SK-N-SH (cell line): ENCODE measurements around the gene ATG16L1.

ENCODE experiments used
- EP300 ChIP-seq, 2 experiments: IDR thresholded peaks; 2 replicates each; pipeline versions ENCODE4 v1.4.0 to v1.6.1; 2012; ENCODE audit warnings: borderline replicate concordance in 1 of 2, low read depth in 1 of 2, low read length in 1 of 2
- FOXM1 ChIP-seq: IDR thresholded peaks from 2 replicates; pipeline ENCODE4 v1.4.0; 2012; ENCODE audit warnings: low read depth, mild to moderate bottlenecking
- GABPA ChIP-seq: IDR thresholded peaks from 2 replicates; pipeline ENCODE4 v1.4.0; 2012; ENCODE audit warnings: low read depth, mild to moderate bottlenecking
- MAX ChIP-seq: IDR thresholded peaks from 2 replicates; pipeline ENCODE4 v1.4.0; 2012; ENCODE audit warnings: low read depth
- MXI1 ChIP-seq: IDR thresholded peaks from 2 replicates; pipeline ENCODE4 v1.6.1; 2012; ENCODE audit warnings: mild to moderate bottlenecking, low read depth, low read length, improper control_type of control experiment
- POLR2AphosphoS5 ChIP-seq: IDR thresholded peaks from 2 replicates; pipeline ENCODE4 v1.6.1; 2012; ENCODE audit warnings: low read depth, low read length
- RFX5 ChIP-seq: IDR thresholded peaks from 2 replicates; pipeline ENCODE4 v1.6.1; 2012; ENCODE audit warnings: mild to moderate bottlenecking, improper control_type of control experiment, low read length
- YY1 ChIP-seq: IDR thresholded peaks from 2 replicates; pipeline ENCODE4 v1.4.0; 2012; ENCODE audit warnings: low read depth, mild to moderate bottlenecking
- TF ChIP-seq, protein P1 (sequence below): fragments of 200-600 bp; sonication (generic); IDR thresholded peaks from 2 replicates; pipeline ENCODE4 v1.6.1; 2017; ENCODE audit warnings: antibody characterized with exemption, mild to moderate bottlenecking, moderate library complexity
- TF ChIP-seq, protein P2 (sequence below): IDR thresholded peaks from 2 replicates; pipeline ENCODE4 v1.4.0; 2012; ENCODE audit warnings: low read depth, borderline replicate concordance
- TF ChIP-seq, protein P3 (sequence below): fragments of 150-350 bp; IDR thresholded peaks from 2 replicates; pipeline ENCODE4 v1.6.1; 2017; ENCODE audit warnings: antibody characterized with exemption, low read length, low read depth, borderline replicate concordance
- TF ChIP-seq, protein P4 (sequence below): IDR thresholded peaks from 2 replicates; pipeline ENCODE4 v1.6.1; 2012; ENCODE audit warnings: mild to moderate bottlenecking, low read depth, low read length, moderate library complexity
- TF ChIP-seq, protein P5 (sequence below): IDR thresholded peaks from 2 replicates; pipeline ENCODE4; 2012

- TF ChIP-seq, protein P1, sequence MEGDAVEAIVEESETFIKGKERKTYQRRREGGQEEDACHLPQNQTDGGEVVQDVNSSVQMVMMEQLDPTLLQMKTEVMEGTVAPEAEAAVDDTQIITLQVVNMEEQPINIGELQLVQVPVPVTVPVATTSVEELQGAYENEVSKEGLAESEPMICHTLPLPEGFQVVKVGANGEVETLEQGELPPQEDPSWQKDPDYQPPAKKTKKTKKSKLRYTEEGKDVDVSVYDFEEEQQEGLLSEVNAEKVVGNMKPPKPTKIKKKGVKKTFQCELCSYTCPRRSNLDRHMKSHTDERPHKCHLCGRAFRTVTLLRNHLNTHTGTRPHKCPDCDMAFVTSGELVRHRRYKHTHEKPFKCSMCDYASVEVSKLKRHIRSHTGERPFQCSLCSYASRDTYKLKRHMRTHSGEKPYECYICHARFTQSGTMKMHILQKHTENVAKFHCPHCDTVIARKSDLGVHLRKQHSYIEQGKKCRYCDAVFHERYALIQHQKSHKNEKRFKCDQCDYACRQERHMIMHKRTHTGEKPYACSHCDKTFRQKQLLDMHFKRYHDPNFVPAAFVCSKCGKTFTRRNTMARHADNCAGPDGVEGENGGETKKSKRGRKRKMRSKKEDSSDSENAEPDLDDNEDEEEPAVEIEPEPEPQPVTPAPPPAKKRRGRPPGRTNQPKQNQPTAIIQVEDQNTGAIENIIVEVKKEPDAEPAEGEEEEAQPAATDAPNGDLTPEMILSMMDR: no peak
- TF ChIP-seq FOXM1: no peak
- TF ChIP-seq, protein P2, sequence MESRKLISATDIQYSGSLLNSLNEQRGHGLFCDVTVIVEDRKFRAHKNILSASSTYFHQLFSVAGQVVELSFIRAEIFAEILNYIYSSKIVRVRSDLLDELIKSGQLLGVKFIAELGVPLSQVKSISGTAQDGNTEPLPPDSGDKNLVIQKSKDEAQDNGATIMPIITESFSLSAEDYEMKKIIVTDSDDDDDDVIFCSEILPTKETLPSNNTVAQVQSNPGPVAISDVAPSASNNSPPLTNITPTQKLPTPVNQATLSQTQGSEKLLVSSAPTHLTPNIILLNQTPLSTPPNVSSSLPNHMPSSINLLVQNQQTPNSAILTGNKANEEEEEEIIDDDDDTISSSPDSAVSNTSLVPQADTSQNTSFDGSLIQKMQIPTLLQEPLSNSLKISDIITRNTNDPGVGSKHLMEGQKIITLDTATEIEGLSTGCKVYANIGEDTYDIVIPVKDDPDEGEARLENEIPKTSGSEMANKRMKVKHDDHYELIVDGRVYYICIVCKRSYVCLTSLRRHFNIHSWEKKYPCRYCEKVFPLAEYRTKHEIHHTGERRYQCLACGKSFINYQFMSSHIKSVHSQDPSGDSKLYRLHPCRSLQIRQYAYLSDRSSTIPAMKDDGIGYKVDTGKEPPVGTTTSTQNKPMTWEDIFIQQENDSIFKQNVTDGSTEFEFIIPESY: no peak
- no peak for TF ChIP-seq GABPA
- no peak for TF ChIP-seq YY1
- TF ChIP-seq, protein P3, sequence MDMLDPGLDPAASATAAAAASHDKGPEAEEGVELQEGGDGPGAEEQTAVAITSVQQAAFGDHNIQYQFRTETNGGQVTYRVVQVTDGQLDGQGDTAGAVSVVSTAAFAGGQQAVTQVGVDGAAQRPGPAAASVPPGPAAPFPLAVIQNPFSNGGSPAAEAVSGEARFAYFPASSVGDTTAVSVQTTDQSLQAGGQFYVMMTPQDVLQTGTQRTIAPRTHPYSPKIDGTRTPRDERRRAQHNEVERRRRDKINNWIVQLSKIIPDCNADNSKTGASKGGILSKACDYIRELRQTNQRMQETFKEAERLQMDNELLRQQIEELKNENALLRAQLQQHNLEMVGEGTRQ: no peak
- TF ChIP-seq MAX: no peak
- no peak for TF ChIP-seq MXI1
- TF ChIP-seq RFX5: no peak
- TF ChIP-seq, protein P4, sequence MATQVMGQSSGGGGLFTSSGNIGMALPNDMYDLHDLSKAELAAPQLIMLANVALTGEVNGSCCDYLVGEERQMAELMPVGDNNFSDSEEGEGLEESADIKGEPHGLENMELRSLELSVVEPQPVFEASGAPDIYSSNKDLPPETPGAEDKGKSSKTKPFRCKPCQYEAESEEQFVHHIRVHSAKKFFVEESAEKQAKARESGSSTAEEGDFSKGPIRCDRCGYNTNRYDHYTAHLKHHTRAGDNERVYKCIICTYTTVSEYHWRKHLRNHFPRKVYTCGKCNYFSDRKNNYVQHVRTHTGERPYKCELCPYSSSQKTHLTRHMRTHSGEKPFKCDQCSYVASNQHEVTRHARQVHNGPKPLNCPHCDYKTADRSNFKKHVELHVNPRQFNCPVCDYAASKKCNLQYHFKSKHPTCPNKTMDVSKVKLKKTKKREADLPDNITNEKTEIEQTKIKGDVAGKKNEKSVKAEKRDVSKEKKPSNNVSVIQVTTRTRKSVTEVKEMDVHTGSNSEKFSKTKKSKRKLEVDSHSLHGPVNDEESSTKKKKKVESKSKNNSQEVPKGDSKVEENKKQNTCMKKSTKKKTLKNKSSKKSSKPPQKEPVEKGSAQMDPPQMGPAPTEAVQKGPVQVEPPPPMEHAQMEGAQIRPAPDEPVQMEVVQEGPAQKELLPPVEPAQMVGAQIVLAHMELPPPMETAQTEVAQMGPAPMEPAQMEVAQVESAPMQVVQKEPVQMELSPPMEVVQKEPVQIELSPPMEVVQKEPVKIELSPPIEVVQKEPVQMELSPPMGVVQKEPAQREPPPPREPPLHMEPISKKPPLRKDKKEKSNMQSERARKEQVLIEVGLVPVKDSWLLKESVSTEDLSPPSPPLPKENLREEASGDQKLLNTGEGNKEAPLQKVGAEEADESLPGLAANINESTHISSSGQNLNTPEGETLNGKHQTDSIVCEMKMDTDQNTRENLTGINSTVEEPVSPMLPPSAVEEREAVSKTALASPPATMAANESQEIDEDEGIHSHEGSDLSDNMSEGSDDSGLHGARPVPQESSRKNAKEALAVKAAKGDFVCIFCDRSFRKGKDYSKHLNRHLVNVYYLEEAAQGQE: no peak
- TF ChIP-seq EP300 (IDR thresholded peaks at IDR 0.05; ENCODE audit: borderline replicate concordance in 1 of 2, low read depth in 1 of 2, low read length in 1 of 2): no peak
- TF ChIP-seq, protein P5, sequence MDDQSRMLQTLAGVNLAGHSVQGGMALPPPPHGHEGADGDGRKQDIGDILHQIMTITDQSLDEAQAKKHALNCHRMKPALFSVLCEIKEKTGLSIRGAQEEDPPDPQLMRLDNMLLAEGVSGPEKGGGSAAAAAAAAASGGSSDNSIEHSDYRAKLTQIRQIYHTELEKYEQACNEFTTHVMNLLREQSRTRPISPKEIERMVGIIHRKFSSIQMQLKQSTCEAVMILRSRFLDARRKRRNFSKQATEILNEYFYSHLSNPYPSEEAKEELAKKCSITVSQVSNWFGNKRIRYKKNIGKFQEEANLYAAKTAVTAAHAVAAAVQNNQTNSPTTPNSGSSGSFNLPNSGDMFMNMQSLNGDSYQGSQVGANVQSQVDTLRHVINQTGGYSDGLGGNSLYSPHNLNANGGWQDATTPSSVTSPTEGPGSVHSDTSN: no peak
- no peak for TF ChIP-seq POLR2AphosphoS5
Measured at GRCh38 chr2:233234264-233234663, 17.2 kb upstream of the ATG16L1 start.
